ENCODE data around the gene PCNX4.

Gene PCNX4

GRCh38 chr14:60101786-60102185, 10.1 kb downstream of the PCNX4 start:
- Histone ChIP-seq H3K79me2 (ENCODE audit: insufficient read depth, low read length) (peaks cover 98% of the 10 kb centered on the region), H4K20me1 (ENCODE audit: insufficient read depth, low read length) (peaks cover 23% of the 10 kb centered on the region; the same call in 1 of the 2 replicates), H3K4me2 (ENCODE audit: insufficient read depth, low read length) (no peak overlapping the region), H3K4me3 (ENCODE audit: low read depth in 1 of 2, low read length in 2 of 2) (no peak overlapping the region), H3K4me1 (ENCODE audit: insufficient read depth, low read length) (peaks cover 12% of the 10 kb centered on the region; the same call in 1 of the 2 replicates), H3K36me3 (ENCODE audit: insufficient read depth, low read length) (peaks cover 17% of the 10 kb centered on the region; the same call in 1 of the 2 replicates), H3K27me3 (ENCODE audit: insufficient read depth, low read length, poor library complexity) (no peaks in the 10 kb centered on the region), H3K9ac (ENCODE audit: low read depth, low read length) (no peak overlapping the region), H2AFZ (ENCODE audit: low read depth, low read length) (no peak overlapping the region), H3K27ac (ENCODE audit: low read length) (no peak overlapping the region), H3K9me3 (ENCODE audit: insufficient read depth, low read length, severe bottlenecking) (no peaks in the 10 kb centered on the region)
- TF ChIP-seq, protein P1, sequence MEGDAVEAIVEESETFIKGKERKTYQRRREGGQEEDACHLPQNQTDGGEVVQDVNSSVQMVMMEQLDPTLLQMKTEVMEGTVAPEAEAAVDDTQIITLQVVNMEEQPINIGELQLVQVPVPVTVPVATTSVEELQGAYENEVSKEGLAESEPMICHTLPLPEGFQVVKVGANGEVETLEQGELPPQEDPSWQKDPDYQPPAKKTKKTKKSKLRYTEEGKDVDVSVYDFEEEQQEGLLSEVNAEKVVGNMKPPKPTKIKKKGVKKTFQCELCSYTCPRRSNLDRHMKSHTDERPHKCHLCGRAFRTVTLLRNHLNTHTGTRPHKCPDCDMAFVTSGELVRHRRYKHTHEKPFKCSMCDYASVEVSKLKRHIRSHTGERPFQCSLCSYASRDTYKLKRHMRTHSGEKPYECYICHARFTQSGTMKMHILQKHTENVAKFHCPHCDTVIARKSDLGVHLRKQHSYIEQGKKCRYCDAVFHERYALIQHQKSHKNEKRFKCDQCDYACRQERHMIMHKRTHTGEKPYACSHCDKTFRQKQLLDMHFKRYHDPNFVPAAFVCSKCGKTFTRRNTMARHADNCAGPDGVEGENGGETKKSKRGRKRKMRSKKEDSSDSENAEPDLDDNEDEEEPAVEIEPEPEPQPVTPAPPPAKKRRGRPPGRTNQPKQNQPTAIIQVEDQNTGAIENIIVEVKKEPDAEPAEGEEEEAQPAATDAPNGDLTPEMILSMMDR (IDR thresholded peaks at IDR 0.05; ENCODE audit: borderline replicate concordance, extremely low read depth, low read length, poor library complexity, severe bottlenecking), result no peak
- TF ChIP-seq EZH2 (IDR thresholded peaks at IDR 0.05; ENCODE audit: borderline replicate concordance, low read depth, low read length, severe bottlenecking), result no peak
- ATAC-seq (ENCODE audit: insufficient read depth, low read depth), result no peak
- DNase-seq, result no peak

DNA sequence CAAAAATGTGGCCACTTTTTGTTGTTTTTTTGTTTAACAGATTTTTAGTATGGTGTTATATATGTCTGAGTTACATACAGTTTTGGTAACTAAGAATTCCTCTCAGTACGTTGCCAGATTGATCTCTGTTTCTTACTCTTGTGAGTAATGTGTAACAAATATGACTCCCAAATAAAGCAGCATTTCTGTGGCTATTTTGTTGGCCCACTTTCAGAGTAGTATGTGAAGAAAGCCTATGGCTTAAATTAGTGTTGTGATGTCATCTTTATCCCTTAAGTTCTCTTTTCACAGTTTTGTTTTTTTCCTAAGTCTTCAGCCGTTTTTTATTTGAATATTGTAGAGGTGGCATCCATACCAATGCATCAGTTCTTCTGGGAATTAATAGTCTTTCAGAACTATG, 10.7 kb downstream of the PCNX4 start:
- H3K27ac ChIP-seq (ENCODE audit: low read length), result no peak overlapping the region
- H3K4me1 ChIP-seq (ENCODE audit: insufficient read depth, low read length), result peaks cover 12% of the 10 kb centered on the region; the same call in 1 of the 2 replicates
- DNase-seq (no peak), ATAC-seq (ENCODE audit: insufficient read depth, low read depth) (no peak)
- H3K9me3 ChIP-seq (ENCODE audit: insufficient read depth, low read length, severe bottlenecking), result no peaks in the 10 kb centered on the region
- H3K9ac ChIP-seq (ENCODE audit: low read depth, low read length), result no peak overlapping the region
- TF ChIP-seq, protein P1 (IDR thresholded peaks at IDR 0.05; ENCODE audit: borderline replicate concordance, extremely low read depth, low read length, poor library complexity, severe bottlenecking), result no peak
- TF ChIP-seq EZH2 (IDR thresholded peaks at IDR 0.05; ENCODE audit: borderline replicate concordance, low read depth, low read length, severe bottlenecking), result no peak
- H3K36me3 ChIP-seq (ENCODE audit: insufficient read depth, low read length), result peaks cover 12% of the 10 kb centered on the region; the same call in 1 of the 2 replicates
- peaks cover 23% of the 10 kb centered on the region; the same call in 1 of the 2 replicates for H4K20me1 ChIP-seq (ENCODE audit: insufficient read depth, low read length)
- no peaks in the 10 kb centered on the region for H3K27me3 ChIP-seq (ENCODE audit: insufficient read depth, low read length, poor library complexity)
- H3K4me3 ChIP-seq (ENCODE audit: low read depth in 1 of 2, low read length in 2 of 2), result no peak overlapping the region
- peaks cover 97% of the 10 kb centered on the region for H3K79me2 ChIP-seq (ENCODE audit: insufficient read depth, low read length)
- no peak overlapping the region for H2AFZ ChIP-seq (ENCODE audit: low read depth, low read length)
- no peak overlapping the region for H3K4me2 ChIP-seq (ENCODE audit: insufficient read depth, low read length)

DNA sequence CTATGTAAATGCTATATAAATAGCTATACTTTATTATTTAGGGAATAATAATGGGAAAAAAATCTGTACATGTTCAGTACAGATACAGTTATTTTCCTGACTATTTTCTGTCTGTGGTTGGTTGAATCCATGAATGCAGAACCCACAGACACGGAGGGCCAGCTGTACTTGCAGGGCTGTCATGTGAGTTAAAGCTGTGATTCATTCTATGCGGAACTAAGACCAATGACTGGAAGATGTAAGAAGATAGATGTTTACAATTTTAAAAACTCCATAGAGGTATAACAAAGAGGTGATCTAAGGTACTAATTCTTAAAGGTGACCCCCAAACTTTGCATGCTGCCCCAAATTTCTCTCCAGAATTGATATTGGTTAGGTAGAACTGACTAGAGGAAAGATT, 14.6 kb downstream of the PCNX4 start:
- peaks cover 95% of the 10 kb centered on the region for H3K79me2 ChIP-seq (ENCODE audit: insufficient read depth, low read length)
- H3K27me3 ChIP-seq (ENCODE audit: insufficient read depth, low read length, poor library complexity), result no peaks in the 10 kb centered on the region
- no peak overlapping the region for H3K9ac ChIP-seq (ENCODE audit: low read depth, low read length)
- ATAC-seq (ENCODE audit: insufficient read depth, low read depth) (no peak), DNase-seq (no peak)
- H3K4me1 ChIP-seq (ENCODE audit: insufficient read depth, low read length), result peaks cover 19% of the 10 kb centered on the region
- H3K9me3 ChIP-seq (ENCODE audit: insufficient read depth, low read length, severe bottlenecking), result no peaks in the 10 kb centered on the region
- peaks cover 23% of the 10 kb centered on the region for H3K36me3 ChIP-seq (ENCODE audit: insufficient read depth, low read length)
- no peak for TF ChIP-seq EZH2 (IDR thresholded peaks at IDR 0.05; ENCODE audit: borderline replicate concordance, low read depth, low read length, severe bottlenecking)
- TF ChIP-seq, protein P1 (IDR thresholded peaks at IDR 0.05; ENCODE audit: borderline replicate concordance, extremely low read depth, low read length, poor library complexity, severe bottlenecking), result no peak
- H2AFZ ChIP-seq (ENCODE audit: low read depth, low read length), result no peak overlapping the region
- no peak overlapping the region for H3K4me3 ChIP-seq (ENCODE audit: low read depth in 1 of 2, low read length in 2 of 2)
- no peak overlapping the region for H3K4me2 ChIP-seq (ENCODE audit: insufficient read depth, low read length)
- peaks cover 31% of the 10 kb centered on the region for H4K20me1 ChIP-seq (ENCODE audit: insufficient read depth, low read length)
- no peak overlapping the region for H3K27ac ChIP-seq (ENCODE audit: low read length)

DNA sequence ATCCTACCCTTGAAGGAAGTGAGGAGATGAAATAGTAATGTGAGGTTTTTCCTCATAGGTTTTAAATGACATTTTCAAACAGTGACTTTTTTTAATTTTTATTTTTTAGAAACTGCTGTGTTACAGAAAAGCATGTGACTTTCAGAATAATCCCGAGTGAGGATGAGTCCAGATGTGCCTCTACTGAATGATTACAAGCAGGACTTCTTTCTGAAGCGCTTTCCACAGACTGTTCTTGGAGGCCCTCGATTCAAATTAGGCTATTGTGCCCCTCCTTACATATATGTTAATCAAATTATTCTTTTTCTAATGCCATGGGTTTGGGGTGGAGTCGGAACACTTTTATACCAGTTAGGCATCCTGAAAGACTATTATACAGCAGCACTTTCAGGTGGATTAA, 15.8 kb downstream of the PCNX4 start:
- H3K36me3 ChIP-seq (ENCODE audit: insufficient read depth, low read length), result peaks cover 21% of the 10 kb centered on the region
- H3K9ac ChIP-seq (ENCODE audit: low read depth, low read length), result no peak overlapping the region
- peaks cover 27% of the 10 kb centered on the region for H4K20me1 ChIP-seq (ENCODE audit: insufficient read depth, low read length)
- H3K4me2 ChIP-seq (ENCODE audit: insufficient read depth, low read length), result no peak overlapping the region
- no peaks in the 10 kb centered on the region for H3K9me3 ChIP-seq (ENCODE audit: insufficient read depth, low read length, severe bottlenecking)
- peaks cover 19% of the 10 kb centered on the region for H3K4me1 ChIP-seq (ENCODE audit: insufficient read depth, low read length)
- no peaks in the 10 kb centered on the region for H3K27me3 ChIP-seq (ENCODE audit: insufficient read depth, low read length, poor library complexity)
- no peak overlapping the region for H3K27ac ChIP-seq (ENCODE audit: low read length)
- H3K4me3 ChIP-seq (ENCODE audit: low read depth in 1 of 2, low read length in 2 of 2), result no peak overlapping the region
- ATAC-seq (ENCODE audit: insufficient read depth, low read depth), result no peak
- H2AFZ ChIP-seq (ENCODE audit: low read depth, low read length), result no peak overlapping the region
- no peak for TF ChIP-seq EZH2 (IDR thresholded peaks at IDR 0.05; ENCODE audit: borderline replicate concordance, low read depth, low read length, severe bottlenecking)
- TF ChIP-seq, protein P1 (IDR thresholded peaks at IDR 0.05; ENCODE audit: borderline replicate concordance, extremely low read depth, low read length, poor library complexity, severe bottlenecking), result no peak
- DNase-seq, result no peak
- H3K79me2 ChIP-seq (ENCODE audit: insufficient read depth, low read length), result peaks cover 90% of the 10 kb centered on the region
